ENCODE measurements around the gene PODXL. TPM values are rescaled to one million over a fixed set of nuclear protein-coding genes. Genes with fewer than 3 reads are reported as not detected.

PODXL gene
- 0.40 TPM for polyA plus RNA-seq (2012; ENCODE audit: low read depth, missing spikeins)

DNA sequence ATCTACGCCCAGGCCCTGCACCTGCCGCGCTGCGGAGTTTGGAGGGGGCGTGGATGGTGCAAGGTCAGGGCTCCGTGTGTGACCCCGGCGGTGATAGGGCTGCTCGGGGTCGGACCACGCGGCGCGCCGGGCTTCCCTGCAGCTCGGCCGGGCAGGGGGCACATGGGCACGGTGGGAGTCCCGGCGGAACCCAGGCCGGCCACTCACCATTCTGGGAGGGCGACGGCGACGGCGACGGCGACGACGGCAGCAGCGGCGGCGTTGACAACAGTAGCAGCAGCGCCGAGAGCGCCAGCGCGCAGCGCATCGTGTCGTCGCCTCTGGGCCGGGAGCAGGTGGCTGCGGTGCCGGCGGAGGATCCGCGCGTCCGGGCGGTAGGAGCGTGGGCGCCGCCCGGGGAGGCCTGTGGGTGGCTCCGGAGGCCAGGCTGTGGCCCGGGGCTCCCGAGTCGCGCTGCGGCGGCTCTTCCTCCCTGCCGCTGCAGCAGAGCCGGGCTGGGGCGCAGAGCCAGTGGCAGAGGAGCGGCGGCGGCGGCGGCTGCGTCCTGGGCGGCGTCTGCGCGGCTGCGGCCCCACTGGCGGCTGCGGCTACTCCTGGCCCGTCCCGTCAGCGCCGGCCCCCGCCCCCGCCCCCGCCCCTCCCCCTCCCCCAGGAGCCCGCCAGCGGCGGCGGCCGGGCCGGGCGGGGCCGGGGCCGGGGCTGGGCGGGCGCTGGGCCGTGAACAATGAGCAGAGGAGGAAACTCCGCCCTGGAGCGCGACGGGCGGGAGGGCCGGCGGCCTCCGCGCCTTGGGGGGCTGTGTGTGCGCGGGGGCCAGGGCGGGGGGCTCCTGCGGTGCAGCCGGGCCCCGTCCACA lies at the start of gene PODXL:
TSS of gene PODXL (minus strand) at position 576 of the 856 bp plus-strand sequence. CDS start at position 307, 269 bp downstream.
- FAIRE-seq = peak; percentile 61

DNA sequence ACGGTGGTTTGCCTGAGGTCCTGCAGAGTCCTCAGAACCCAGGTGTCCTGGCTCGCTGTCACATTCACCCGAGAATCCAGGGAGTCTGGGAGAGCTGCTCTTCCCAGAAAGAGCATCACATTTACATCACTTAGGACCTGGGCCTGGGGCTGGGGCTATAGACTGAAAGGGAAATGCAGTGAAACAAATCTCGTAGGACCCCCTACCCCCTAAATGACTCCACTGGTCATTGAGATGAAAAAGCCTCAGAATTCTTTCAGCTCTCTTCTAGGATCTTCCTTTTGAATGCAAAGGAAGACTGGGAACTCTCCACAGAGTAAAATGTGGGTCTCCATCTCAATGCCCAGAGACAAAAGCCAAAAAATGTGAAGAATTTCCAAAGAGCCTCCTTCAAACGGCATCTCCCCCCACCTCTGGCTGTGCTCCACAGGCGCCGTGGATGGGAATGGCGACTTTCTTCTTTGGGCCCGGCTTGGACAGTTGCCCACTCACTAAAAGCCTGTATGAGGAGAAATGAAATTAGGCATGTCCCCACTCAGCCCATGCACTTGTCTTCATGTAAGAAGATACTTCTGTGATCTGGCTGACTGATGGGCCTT lies 49.0 kb upstream of the PODXL start:
- FAIRE-seq (no peak), DNase-seq (ENCODE audit: insufficient read length, low spot score) (no peak)
- TF ChIP-seq POLR2A (IDR thresholded peaks at IDR 0.05; ENCODE audit: low read depth, low read length) = no peak

More for the DNA sequence above, at the start of gene PODXL:
- peak; percentile 89 for DNase-seq (ENCODE audit: insufficient read length, low spot score)
- no peak for TF ChIP-seq TAF1 (IDR thresholded peaks at IDR 0.05; ENCODE audit: low read depth, low read length)

DNA sequence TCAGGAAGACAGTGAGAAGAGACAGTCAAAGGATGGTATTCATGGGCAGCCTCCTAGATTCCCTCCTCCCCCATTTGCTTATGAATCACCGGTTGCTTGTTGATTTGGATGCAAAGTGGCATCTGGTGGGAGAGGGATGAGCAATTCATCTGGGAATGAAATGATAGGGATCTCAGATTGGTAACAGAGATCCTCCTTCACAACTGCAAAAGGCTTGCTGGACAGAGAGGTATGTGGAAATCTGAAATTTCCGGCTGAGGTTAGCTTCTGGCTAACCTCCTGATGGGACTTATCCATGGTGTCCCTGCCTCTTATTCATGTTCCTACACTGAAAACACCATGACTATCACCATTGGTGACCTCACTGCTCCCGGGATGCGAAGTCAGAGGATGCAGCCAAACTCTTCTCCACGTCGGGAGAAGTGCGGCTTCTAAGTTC lies 48.4 kb upstream of the PODXL start:
- DNase-seq (ENCODE audit: insufficient read length, low spot score) = no peak
- FAIRE-seq = no peak
- TF ChIP-seq POLR2A (IDR thresholded peaks at IDR 0.05; ENCODE audit: low read depth, low read length) = no peak
- TF ChIP-seq TAF1 (IDR thresholded peaks at IDR 0.05; ENCODE audit: low read depth, low read length) = no peak
- TF ChIP-seq PAX5 (IDR thresholded peaks at IDR 0.05; ENCODE audit: insufficient read depth, low read length, severe bottlenecking) = no peak

DNA sequence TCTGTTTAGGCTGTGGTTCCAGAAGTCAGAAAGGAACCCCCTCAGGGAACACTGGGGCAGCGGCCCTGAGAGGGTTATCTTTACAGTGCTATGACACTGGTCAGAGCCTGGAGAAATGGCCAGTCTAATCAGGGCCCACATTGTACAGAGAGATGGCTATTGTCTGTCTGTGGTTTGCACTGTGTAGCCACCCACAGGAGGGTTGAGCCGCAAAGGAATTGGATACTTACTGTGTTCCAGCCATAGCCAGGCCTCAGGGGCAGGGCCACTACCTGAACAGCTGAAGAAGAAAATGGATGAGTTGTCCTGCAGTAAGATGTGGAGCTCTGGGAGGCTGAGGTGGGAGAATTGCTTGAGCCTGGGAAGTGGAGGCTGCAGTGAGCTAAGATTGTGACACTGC lies 47.5 kb upstream of the PODXL start:
- no peak for FAIRE-seq
- DNase-seq (ENCODE audit: insufficient read length, low spot score) = no peak
- TF ChIP-seq POU2F2 (IDR thresholded peaks at IDR 0.05; ENCODE audit: low read depth, low read length) (no peak), PAX5 (IDR thresholded peaks at IDR 0.05; ENCODE audit: insufficient read depth, low read length, severe bottlenecking) (no peak), POLR2AphosphoS5 (IDR thresholded peaks at IDR 0.05; ENCODE audit: low read depth, low read length) (no peak), TAF1 (IDR thresholded peaks at IDR 0.05; ENCODE audit: low read depth, low read length) (no peak), SPI1 (IDR thresholded peaks at IDR 0.05; ENCODE audit: low read depth, low read length) (no peak), POLR2A (IDR thresholded peaks at IDR 0.05; ENCODE audit: low read depth, low read length) (no peak)

DNA sequence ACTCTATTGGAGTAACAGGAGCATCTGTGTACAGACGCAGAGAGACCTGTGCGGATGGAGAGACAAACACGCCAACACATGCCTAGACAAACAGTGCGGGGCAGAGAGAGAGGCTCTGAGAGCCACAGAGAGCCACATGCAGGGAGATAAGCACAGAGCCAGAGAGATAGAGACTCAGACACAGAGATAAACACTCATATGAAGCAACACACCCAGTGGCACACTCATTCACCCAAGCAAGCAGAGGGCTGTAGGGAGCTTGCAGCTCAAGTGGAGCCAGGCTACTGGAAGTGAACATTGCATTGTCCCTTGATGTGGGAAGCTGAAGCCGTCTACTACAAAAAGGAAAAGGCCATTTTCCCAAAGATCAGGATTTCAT lies 46.6 kb upstream of the PODXL start:
- FAIRE-seq (no peak), DNase-seq (ENCODE audit: insufficient read length, low spot score) (no peak)
- TF ChIP-seq POU2F2 (IDR thresholded peaks at IDR 0.05; ENCODE audit: low read depth, low read length) (no peak), POLR2A (IDR thresholded peaks at IDR 0.05; ENCODE audit: low read depth, low read length) (no peak), SPI1 (IDR thresholded peaks at IDR 0.05; ENCODE audit: low read depth, low read length) (no peak), POLR2AphosphoS5 (IDR thresholded peaks at IDR 0.05; ENCODE audit: low read depth, low read length) (no peak), TAF1 (IDR thresholded peaks at IDR 0.05; ENCODE audit: low read depth, low read length) (no peak), PAX5 (IDR thresholded peaks at IDR 0.05; ENCODE audit: insufficient read depth, low read length, severe bottlenecking) (no peak)

DNA sequence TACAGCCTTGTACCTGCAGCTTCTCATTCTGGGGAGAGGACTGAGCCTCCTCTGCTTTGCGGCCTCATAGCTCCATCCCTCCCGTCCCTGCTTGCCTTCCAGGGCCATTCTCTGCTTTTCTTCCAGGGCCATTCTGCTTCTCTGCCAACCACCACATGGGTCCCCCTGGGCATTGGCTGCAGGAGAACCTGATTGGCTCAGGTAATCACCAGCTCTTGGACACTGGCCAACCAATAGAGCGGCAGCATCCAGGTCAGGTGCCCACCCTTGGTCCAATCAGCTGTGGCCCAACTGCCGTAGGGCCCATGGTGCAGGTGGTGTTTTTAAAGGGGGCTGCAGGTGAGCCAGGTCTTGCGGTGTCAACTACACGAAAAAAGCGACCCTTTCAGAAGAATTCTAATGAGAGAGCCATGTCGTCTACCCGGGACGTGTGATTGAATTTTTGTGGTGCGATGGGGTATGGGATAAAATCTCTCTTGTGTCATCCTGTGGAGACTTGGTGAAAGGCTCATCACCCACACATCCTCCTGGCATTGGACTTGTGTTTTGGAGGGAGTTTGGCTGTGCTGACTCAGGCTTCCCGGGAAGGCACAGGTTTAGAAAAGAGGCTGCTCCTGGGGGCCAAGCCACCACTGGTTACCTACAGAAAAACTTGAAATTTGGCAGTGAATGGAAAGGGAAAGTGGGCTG lies 46.0 kb upstream of the PODXL start:
- DNase-seq (ENCODE audit: insufficient read length, low spot score) = no peak
- TF ChIP-seq SPI1 (IDR thresholded peaks at IDR 0.05; ENCODE audit: low read depth, low read length) (no peak), PAX5 (IDR thresholded peaks at IDR 0.05; ENCODE audit: insufficient read depth, low read length, severe bottlenecking) (no peak), POLR2AphosphoS5 (IDR thresholded peaks at IDR 0.05; ENCODE audit: low read depth, low read length) (no peak), POU2F2 (IDR thresholded peaks at IDR 0.05; ENCODE audit: low read depth, low read length) (no peak), POLR2A (IDR thresholded peaks at IDR 0.05; ENCODE audit: low read depth, low read length) (no peak), TAF1 (IDR thresholded peaks at IDR 0.05; ENCODE audit: low read depth, low read length) (no peak)
- no peak for FAIRE-seq

DNA sequence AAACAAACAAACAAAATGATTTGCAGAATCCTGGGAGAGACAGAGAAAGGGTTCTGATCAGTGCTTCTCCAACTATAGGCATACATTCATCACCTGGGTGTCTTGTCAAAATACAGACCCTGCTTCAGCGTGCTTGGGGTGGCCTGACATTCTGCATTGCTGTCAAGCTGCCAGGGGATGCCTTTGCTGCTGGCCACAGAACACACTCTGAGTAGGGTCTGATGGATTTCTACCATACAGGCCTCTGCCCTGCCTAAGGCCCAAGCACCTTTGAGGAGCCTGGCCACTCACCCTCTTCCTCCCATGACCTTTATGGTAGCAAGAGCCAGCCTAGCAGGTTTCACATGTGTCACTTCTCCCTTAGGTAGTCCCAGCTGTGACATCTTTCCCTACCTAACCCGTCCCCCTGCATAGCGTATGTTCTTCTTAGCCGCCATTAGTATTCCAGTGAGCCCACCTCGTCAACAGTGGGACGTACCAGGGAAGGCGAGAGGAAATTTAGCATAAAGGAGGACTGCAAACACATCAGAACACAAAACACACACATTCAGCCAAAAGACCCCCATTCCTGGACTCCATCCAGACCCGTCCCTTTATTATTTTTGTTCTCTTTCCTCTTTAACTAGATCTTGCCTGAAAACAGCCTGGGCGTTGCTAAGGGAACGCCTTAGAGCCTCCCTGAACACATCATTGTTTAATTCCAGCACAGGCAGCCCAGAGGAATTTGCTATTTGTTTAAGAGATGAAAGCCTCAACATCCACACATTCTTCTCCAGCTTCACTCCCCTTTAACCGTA lies 43.9 kb upstream of the PODXL start:
- TF ChIP-seq PAX5 (IDR thresholded peaks at IDR 0.05; ENCODE audit: insufficient read depth, low read length, severe bottlenecking) (no peak), TAF1 (IDR thresholded peaks at IDR 0.05; ENCODE audit: low read depth, low read length) (no peak), POLR2A (IDR thresholded peaks at IDR 0.05; ENCODE audit: low read depth, low read length) (no peak), POU2F2 (IDR thresholded peaks at IDR 0.05; ENCODE audit: low read depth, low read length) (no peak), SPI1 (IDR thresholded peaks at IDR 0.05; ENCODE audit: low read depth, low read length) (no peak)
- DNase-seq (ENCODE audit: insufficient read length, low spot score) = no peak
- FAIRE-seq = no peak

DNA sequence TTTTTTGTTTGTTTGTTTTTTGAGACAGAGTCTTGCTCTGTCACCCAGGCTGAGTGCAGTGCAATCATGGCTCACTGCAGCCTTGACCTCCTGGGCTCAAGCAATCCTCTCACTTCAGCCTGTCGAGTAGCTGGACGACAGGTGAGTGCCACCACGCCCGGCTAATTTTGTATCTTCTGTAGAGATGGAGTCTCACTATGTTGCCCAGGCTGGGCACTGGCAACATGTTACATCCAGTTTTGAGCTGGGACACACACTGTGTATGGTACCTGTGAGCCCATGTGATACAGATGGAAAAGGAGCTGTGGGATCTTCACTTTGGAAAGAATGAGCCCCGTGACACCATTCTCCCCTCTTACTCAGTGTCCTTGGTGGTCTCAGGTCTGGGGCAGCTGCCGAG lies 40.4 kb upstream of the PODXL start:
- DNase-seq (ENCODE audit: insufficient read length, low spot score) = no peak
- FAIRE-seq = no peak
- TF ChIP-seq POLR2AphosphoS5 (IDR thresholded peaks at IDR 0.05; ENCODE audit: low read depth, low read length) (no peak), TAF1 (IDR thresholded peaks at IDR 0.05; ENCODE audit: low read depth, low read length) (no peak), SPI1 (IDR thresholded peaks at IDR 0.05; ENCODE audit: low read depth, low read length) (no peak), POLR2A (IDR thresholded peaks at IDR 0.05; ENCODE audit: low read depth, low read length) (no peak), PAX5 (IDR thresholded peaks at IDR 0.05; ENCODE audit: insufficient read depth, low read length, severe bottlenecking) (no peak), POU2F2 (IDR thresholded peaks at IDR 0.05; ENCODE audit: low read depth, low read length) (no peak)

DNA sequence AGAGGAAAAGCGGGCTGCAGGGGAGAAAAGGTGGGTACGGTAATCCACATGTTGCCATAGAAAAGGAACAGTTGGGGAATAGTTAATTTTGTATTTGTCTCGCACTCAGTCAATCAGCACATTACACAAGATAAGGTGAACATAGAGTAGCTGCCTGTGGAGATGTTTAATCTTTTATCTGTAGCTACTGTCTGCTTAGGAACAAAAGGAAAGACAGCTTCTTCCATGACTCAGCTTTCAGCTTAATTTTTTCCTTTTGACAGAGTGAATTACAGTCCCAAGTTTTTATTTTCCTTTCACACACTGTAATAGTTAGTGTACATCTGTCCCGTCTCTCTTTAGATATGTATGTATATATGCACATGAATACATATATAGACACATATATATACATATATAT lies 39.3 kb upstream of the PODXL start:
- DNase-seq (ENCODE audit: insufficient read length, low spot score) (no peak), FAIRE-seq (no peak)
- TF ChIP-seq SPI1 (IDR thresholded peaks at IDR 0.05; ENCODE audit: low read depth, low read length) (no peak), POLR2A (IDR thresholded peaks at IDR 0.05; ENCODE audit: low read depth, low read length) (no peak), PAX5 (IDR thresholded peaks at IDR 0.05; ENCODE audit: insufficient read depth, low read length, severe bottlenecking) (no peak), POU2F2 (IDR thresholded peaks at IDR 0.05; ENCODE audit: low read depth, low read length) (no peak), POLR2AphosphoS5 (IDR thresholded peaks at IDR 0.05; ENCODE audit: low read depth, low read length) (no peak)
